ENCODE measurements around the gene DNER.
A peak's percentile ranks its signal among the peaks of the same experiment; 100 is the strongest.

DNER gene

DNA sequence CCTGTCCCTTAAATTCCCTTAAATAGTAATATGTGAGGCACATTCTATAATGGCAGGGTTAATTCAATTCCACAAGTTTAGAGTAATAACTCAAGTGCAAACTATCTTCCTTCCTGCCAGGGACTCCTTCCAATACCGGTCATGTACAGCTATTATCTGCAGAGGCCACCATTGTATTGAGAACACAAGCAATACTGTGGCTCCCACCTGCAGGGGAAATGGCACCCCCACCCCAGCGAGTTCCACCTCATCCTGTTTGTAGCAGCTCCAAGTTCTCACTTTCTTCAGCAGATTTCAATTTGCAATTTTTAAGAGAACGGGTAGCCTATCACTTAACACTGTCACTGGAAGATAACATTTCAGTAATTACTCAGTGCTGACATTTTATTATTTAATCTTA, 271.2 kb downstream of the DNER start:
- TF ChIP-seq, protein P1, sequence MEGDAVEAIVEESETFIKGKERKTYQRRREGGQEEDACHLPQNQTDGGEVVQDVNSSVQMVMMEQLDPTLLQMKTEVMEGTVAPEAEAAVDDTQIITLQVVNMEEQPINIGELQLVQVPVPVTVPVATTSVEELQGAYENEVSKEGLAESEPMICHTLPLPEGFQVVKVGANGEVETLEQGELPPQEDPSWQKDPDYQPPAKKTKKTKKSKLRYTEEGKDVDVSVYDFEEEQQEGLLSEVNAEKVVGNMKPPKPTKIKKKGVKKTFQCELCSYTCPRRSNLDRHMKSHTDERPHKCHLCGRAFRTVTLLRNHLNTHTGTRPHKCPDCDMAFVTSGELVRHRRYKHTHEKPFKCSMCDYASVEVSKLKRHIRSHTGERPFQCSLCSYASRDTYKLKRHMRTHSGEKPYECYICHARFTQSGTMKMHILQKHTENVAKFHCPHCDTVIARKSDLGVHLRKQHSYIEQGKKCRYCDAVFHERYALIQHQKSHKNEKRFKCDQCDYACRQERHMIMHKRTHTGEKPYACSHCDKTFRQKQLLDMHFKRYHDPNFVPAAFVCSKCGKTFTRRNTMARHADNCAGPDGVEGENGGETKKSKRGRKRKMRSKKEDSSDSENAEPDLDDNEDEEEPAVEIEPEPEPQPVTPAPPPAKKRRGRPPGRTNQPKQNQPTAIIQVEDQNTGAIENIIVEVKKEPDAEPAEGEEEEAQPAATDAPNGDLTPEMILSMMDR (IDR thresholded peaks at IDR 0.05; ENCODE audit: poor library complexity, severe bottlenecking): no peak
- Histone ChIP-seq H3K4me1 (ENCODE audit: insufficient read depth, poor library complexity, severe bottlenecking) (peaks cover 18% of the 10 kb centered on the region), H3K36me3 (ENCODE audit: low read depth) (no peaks in the 10 kb centered on the region), H3K27me3 (ENCODE audit: insufficient read depth, poor library complexity, severe bottlenecking) (no peaks in the 10 kb centered on the region), H3K9me3 (ENCODE audit: severe bottlenecking) (no peaks in the 10 kb centered on the region), H3K27ac (ENCODE audit: poor library complexity, severe bottlenecking) (peak overlapping the region; percentile 83), H3K4me3 (ENCODE audit: severe bottlenecking) (no peak overlapping the region)
- ATAC-seq (ENCODE audit: low read depth) (no peak), DNase-seq (ENCODE audit: low spot score) (no peak)

DNA sequence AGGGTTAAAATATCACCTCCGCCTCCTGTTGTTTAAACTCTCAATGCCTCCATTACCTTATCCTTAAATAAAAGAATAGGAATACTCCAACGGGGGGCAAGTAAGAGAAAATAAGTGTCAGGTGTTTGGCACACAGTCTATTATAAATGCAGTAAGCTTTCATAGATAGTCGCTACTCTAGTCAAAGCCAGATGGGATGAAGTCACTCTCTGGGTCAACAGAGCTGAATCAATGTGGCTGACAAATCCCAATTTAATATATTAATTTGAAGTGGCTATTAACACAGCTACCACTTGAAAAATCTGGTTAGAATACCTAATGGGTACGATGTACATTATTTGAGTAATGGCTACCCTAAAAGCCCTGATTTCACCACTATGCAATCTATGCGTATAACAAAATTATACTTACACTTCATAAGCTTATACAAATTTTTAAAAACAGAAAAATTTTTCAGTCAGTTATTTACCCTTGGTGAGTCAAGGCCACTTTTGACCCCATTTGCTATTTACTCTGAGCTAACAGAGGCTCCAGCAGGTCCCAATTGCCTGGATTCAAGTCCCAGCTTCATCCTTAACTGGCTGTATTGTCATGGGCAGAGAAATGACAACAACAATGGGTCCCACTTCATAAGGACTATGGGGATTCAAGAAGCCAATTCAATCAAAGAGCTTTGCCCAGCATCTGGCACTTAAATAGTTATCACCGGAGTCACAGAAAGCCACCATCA, 275.8 kb downstream of the DNER start:
- DNase-seq (ENCODE audit: low spot score): no peak

DNA sequence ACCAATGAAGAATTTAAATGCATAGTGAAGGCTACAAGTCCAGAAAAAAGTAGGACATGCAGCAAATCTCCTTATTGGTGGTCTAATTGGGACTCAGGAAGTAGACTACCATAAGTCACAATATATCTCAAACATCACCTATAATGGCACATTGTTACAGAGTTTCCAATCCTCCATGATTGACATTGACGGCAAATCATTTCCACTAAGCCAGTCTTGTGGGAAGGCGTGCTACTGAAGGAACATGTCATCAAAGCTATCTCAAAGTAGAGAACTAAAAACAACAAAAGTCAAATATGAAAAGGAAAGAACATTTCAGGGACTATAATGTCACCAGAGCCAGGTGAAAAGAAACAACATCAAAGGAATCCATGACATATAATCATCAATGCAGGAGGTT, 276.9 kb downstream of the DNER start:
- ATAC-seq (ENCODE audit: low read depth) (no peak), DNase-seq (ENCODE audit: low spot score) (no peak)
- Histone ChIP-seq H3K9me3 (ENCODE audit: severe bottlenecking) (no peaks in the 10 kb centered on the region), H3K4me3 (ENCODE audit: severe bottlenecking) (no peak overlapping the region), H3K4me1 (ENCODE audit: insufficient read depth, poor library complexity, severe bottlenecking) (peaks cover 17% of the 10 kb centered on the region), H3K27me3 (ENCODE audit: insufficient read depth, poor library complexity, severe bottlenecking) (no peaks in the 10 kb centered on the region), H3K36me3 (ENCODE audit: low read depth) (no peaks in the 10 kb centered on the region), H3K27ac (ENCODE audit: poor library complexity, severe bottlenecking) (no peak overlapping the region)
- TF ChIP-seq, protein P1 (IDR thresholded peaks at IDR 0.05; ENCODE audit: poor library complexity, severe bottlenecking): no peak

More for the DNA sequence above, 275.8 kb downstream of the DNER start:
- no peaks in the 10 kb centered on the region for H3K9me3 ChIP-seq (ENCODE audit: severe bottlenecking)
- TF ChIP-seq, protein P1 (IDR thresholded peaks at IDR 0.05; ENCODE audit: poor library complexity, severe bottlenecking): no peak
- no peaks in the 10 kb centered on the region for H3K27me3 ChIP-seq (ENCODE audit: insufficient read depth, poor library complexity, severe bottlenecking)
- H3K27ac ChIP-seq (ENCODE audit: poor library complexity, severe bottlenecking): no peak overlapping the region
- no peak for ATAC-seq (ENCODE audit: low read depth)
- H3K4me3 ChIP-seq (ENCODE audit: severe bottlenecking): no peak overlapping the region
- peaks cover 13% of the 10 kb centered on the region for H3K4me1 ChIP-seq (ENCODE audit: insufficient read depth, poor library complexity, severe bottlenecking)
- no peaks in the 10 kb centered on the region for H3K36me3 ChIP-seq (ENCODE audit: low read depth)

DNA sequence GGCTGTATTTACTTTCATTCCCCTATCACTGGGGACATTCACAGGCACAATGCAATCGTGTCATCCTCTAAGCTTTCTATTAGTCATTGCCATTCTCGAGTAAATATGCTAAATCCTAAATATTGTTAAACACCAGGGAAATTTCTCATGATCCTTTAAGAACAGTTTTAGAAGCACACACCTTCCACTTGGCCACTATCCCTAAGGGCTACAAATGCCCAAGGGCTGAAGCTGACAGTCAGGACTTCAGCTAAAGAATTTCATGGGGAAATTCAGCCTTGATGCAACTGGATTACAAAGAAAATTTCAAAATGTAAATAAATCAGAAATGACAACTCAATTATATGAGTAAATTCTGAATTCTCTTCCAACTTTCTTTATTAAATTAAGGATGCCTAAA, 280.2 kb downstream of the DNER start:
- Histone ChIP-seq H3K9me3 (ENCODE audit: severe bottlenecking) (no peaks in the 10 kb centered on the region), H3K4me3 (ENCODE audit: severe bottlenecking) (no peak overlapping the region), H3K4me1 (ENCODE audit: insufficient read depth, poor library complexity, severe bottlenecking) (peaks cover 17% of the 10 kb centered on the region), H3K27ac (ENCODE audit: poor library complexity, severe bottlenecking) (peak overlapping the region; percentile 54), H3K36me3 (ENCODE audit: low read depth) (no peaks in the 10 kb centered on the region), H3K27me3 (ENCODE audit: insufficient read depth, poor library complexity, severe bottlenecking) (no peaks in the 10 kb centered on the region)
- no peak for DNase-seq (ENCODE audit: low spot score)
- ATAC-seq (ENCODE audit: low read depth): peak; percentile 73
- TF ChIP-seq, protein P1 (IDR thresholded peaks at IDR 0.05; ENCODE audit: poor library complexity, severe bottlenecking): no peak

DNA sequence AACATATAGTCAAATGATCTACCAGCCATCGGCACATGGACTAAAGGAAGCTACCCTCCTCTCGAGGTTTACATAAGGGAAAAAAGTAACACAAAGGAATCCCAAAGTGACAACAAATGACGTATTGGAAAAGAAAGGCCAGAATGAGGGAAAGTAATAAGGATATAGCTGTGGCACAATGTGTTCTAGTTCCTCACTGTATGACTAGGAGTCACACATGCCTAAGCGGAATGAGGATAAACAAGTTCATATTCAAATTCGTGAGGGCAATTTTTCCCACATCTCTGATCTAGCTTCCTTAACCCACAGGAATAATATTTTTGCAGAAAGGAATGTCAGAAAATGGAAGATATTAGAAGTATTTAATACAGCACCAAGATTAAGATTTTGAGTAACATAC, 281.0 kb downstream of the DNER start:
- Histone ChIP-seq H3K27ac (ENCODE audit: poor library complexity, severe bottlenecking) (no peak overlapping the region), H3K9me3 (ENCODE audit: severe bottlenecking) (no peaks in the 10 kb centered on the region), H3K27me3 (ENCODE audit: insufficient read depth, poor library complexity, severe bottlenecking) (no peaks in the 10 kb centered on the region), H3K4me1 (ENCODE audit: insufficient read depth, poor library complexity, severe bottlenecking) (peaks cover 17% of the 10 kb centered on the region), H3K36me3 (ENCODE audit: low read depth) (no peaks in the 10 kb centered on the region), H3K4me3 (ENCODE audit: severe bottlenecking) (no peak overlapping the region)
- DNase-seq (ENCODE audit: low spot score) (no peak), ATAC-seq (ENCODE audit: low read depth) (no peak)
- TF ChIP-seq, protein P1 (IDR thresholded peaks at IDR 0.05; ENCODE audit: poor library complexity, severe bottlenecking): no peak

Measured in RWPE2 (cell line).